BE2C (cell line): ENCODE results near the gene TMEM38B.

Experiments
- DNase-seq: peaks from one replicate; pipeline ENCODE4 v3.0.0-alpha.2; 2020
- H3K27me3 ChIP-seq: fragments of 250-450 bp; sonication (Bioruptor Pico); 2 replicates; pipeline ENCODE4 v1.5.1; 2020; ENCODE audit warnings: mild to moderate bottlenecking
- H3K36me3 ChIP-seq: fragments of 250-450 bp; sonication (Bioruptor Pico); 2 replicates; pipeline ENCODE4 v1.5.1; 2020; ENCODE audit warnings: mild to moderate bottlenecking
- H3K4me1 ChIP-seq: fragments of 250-450 bp; sonication (Bioruptor Pico); 2 replicates; pipeline ENCODE4 v1.5.1; 2020
- H3K4me3 ChIP-seq: 2 replicates; pipeline ENCODE4 v1.5.1; 2011; ENCODE audit warnings: low read depth, low read length
- H3K9me3 ChIP-seq: fragments of 250-450 bp; sonication (Bioruptor Pico); 2 replicates; pipeline ENCODE4 v1.5.1; 2020
- CTCF ChIP-seq: IDR thresholded peaks from 2 replicates; pipeline ENCODE4 v1.5.1; 2012; ENCODE audit warnings: mild to moderate bottlenecking, low read depth, low read length

TMEM38B gene

GRCh38 chr9:105670315-105670714 lies 24.0 kb upstream of the TMEM38B start:
- H3K9me3 ChIP-seq, result no peaks in the 10 kb centered on the region
- no peak overlapping the region for H3K4me3 ChIP-seq
- DNase-seq, result no peak
- no peaks in the 10 kb centered on the region for H3K4me1 ChIP-seq
- H3K27me3 ChIP-seq, result no peaks in the 10 kb centered on the region
- TF ChIP-seq CTCF, result no peak
- H3K36me3 ChIP-seq, result no peaks in the 10 kb centered on the region

- Histone ChIP-seq H3K9me3 (no peaks in the 10 kb centered on the region), H3K36me3 (no peaks in the 10 kb centered on the region), H3K27me3 (no peaks in the 10 kb centered on the region), H3K4me1 (no peaks in the 10 kb centered on the region), H3K4me3 (no peak overlapping the region)
- TF ChIP-seq CTCF, result no peak
- DNase-seq, result no peak
These were observed 23.6 kb upstream of the TMEM38B start for GRCh38 chr9:105670775-105671174.

GRCh38 chr9:105672711-105673234 lies 21.6 kb upstream of the TMEM38B start:
- Histone ChIP-seq H3K4me1 (peaks cover 4% of the 10 kb centered on the region), H3K4me3 (no peak overlapping the region), H3K27me3 (no peaks in the 10 kb centered on the region), H3K9me3 (no peaks in the 10 kb centered on the region), H3K36me3 (no peaks in the 10 kb centered on the region)
- DNase-seq, result no peak
- no peak for TF ChIP-seq CTCF

- Histone ChIP-seq H3K4me1 (peaks cover 4% of the 10 kb centered on the region), H3K27me3 (no peaks in the 10 kb centered on the region), H3K9me3 (no peaks in the 10 kb centered on the region), H3K36me3 (no peaks in the 10 kb centered on the region), H3K4me3 (no peak overlapping the region)
- TF ChIP-seq CTCF, result no peak
- DNase-seq, result no peak
These were observed 20.4 kb upstream of the TMEM38B start for GRCh38 chr9:105673850-105674387.

GRCh38 chr9:105676351-105676923 lies 17.9 kb upstream of the TMEM38B start:
- Histone ChIP-seq H3K4me3 (no peak overlapping the region), H3K27me3 (no peaks in the 10 kb centered on the region), H3K4me1 (peaks cover 4% of the 10 kb centered on the region), H3K36me3 (no peaks in the 10 kb centered on the region), H3K9me3 (no peaks in the 10 kb centered on the region)
- DNase-seq, result no peak
- no peak for TF ChIP-seq CTCF

GRCh38 chr9:105678163-105678562 lies 16.2 kb upstream of the TMEM38B start:
- Histone ChIP-seq H3K9me3 (no peaks in the 10 kb centered on the region), H3K4me3 (no peak overlapping the region), H3K27me3 (no peaks in the 10 kb centered on the region), H3K36me3 (no peaks in the 10 kb centered on the region), H3K4me1 (peaks cover 4% of the 10 kb centered on the region)
- DNase-seq, result no peak
- TF ChIP-seq CTCF, result no peak
